GM18526 (cell line): ENCODE measurements around the gene CXCR2.

Experiments used
- POLR2A ChIP-seq: IDR thresholded peaks from 3 replicates; pipeline ENCODE4 v1.6.1; 2011; ENCODE audit not compliant: insufficient read length; ENCODE audit errors: extremely low read depth

CXCR2 gene

GRCh38 chr2:218127929-218128455 is 2.2 kb downstream of the CXCR2 start:
- TF ChIP-seq POLR2A, result no peak

GRCh38 chr2:218128781-218129457 is 3.1 kb downstream of the CXCR2 start:
- no peak for TF ChIP-seq POLR2A

- TF ChIP-seq POLR2A, result no peak
Observed at GRCh38 chr2:218129458-218130135, 3.8 kb downstream of the CXCR2 start.

- TF ChIP-seq POLR2A, result no peak
Observed at GRCh38 chr2:218130377-218130776, 4.5 kb downstream of the CXCR2 start.

GRCh38 chr2:218130822-218131221 is 5.0 kb downstream of the CXCR2 start:
- no peak for TF ChIP-seq POLR2A

- TF ChIP-seq POLR2A, result no peak
Observed at GRCh38 chr2:218137514-218137913, 11.7 kb downstream of the CXCR2 start.

- TF ChIP-seq POLR2A, result no peak
Observed at GRCh38 chr2:218138047-218138446, 12.2 kb downstream of the CXCR2 start.

GRCh38 chr2:218145124-218145523 is 19.3 kb downstream of the CXCR2 start:
- no peak for TF ChIP-seq POLR2A

GRCh38 chr2:218146056-218146455 is 20.2 kb downstream of the CXCR2 start:
- TF ChIP-seq POLR2A, result no peak

- no peak for TF ChIP-seq POLR2A
Observed at GRCh38 chr2:218149098-218149497, 23.3 kb downstream of the CXCR2 start.

- no peak for TF ChIP-seq POLR2A
Observed at GRCh38 chr2:218149848-218150440, 24.1 kb downstream of the CXCR2 start.

- TF ChIP-seq POLR2A, result no peak
Observed at GRCh38 chr2:218152172-218152571, 26.3 kb downstream of the CXCR2 start.

- TF ChIP-seq POLR2A, result no peak
Observed at GRCh38 chr2:218152777-218153176, 26.9 kb downstream of the CXCR2 start.

GRCh38 chr2:218155953-218156479 is 30.2 kb downstream of the CXCR2 start:
- no peak for TF ChIP-seq POLR2A

GRCh38 chr2:218161644-218162043 is 35.8 kb downstream of the CXCR2 start:
- TF ChIP-seq POLR2A, result no peak

GRCh38 chr2:218162814-218163213 is 37.0 kb downstream of the CXCR2 start:
- TF ChIP-seq POLR2A, result no peak
